ENCODE data around the gene GLYATL2.

GLYATL2 gene

GRCh38 chr11:58796333-58796732, 48.2 kb downstream of the GLYATL2 start:
- DNase-seq, result peak; percentile 5

DNA sequence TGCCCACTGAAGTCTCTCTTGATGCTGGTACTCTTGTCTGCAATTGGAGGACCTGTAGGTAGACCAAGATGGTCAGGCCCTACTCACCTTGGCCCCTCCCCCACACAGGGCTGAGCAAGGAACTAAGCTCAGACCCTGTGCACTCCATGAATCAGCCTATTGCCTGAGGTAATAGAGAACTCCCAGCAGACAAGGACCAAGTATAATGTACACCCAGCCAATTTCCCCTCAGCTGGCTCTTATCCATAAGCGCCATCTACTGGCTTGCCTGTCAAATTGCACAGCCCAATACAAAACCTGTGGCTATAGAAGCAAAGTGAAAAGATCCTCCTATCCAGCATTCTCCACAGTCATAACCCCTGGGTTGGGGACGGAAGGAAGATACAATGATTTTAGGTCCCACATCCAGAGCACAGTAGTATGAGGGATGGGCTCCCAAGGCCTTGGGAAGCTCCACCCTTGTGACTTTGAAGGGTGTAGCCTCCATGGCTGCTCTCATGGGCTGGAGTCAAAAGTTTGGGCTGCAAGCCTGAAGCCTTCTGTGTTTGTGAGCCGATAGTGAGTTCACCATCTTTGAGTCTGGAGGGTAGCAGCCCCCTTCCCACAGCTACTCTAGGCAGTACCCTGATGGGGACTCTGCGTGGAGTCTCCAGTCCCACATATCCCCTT, 56.0 kb downstream of the GLYATL2 start:
- DNase-seq, result peak; percentile 36

DNA sequence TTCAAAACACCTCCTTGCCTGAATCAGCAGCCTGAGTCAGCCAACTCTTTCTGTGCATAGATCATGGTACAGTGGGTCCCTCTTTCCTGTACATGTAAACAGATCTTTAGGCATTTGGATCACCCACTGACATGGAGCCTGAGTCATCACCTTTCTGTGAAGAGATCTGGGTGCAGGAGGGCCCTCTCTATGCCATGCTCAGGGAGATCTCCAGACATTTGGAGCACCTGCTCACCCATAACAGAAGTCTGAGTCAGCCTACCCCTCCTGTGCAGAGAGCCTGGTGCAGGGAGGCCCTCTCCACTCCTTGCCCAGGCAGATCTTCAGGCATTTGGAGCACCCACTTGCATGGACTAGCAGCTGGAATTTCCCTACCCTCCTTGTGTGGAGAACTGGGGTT, 56.6 kb downstream of the GLYATL2 start:
- no peak for DNase-seq

- no peak for DNase-seq
These were observed 57.8 kb downstream of the GLYATL2 start for GRCh38 chr11:58786693-58787092.

GRCh38 chr11:58784995-58785394, 59.5 kb downstream of the GLYATL2 start:
- DNase-seq, result no peak
